GM12878 (cell line): ENCODE results near the gene TMPRSS11D. TPM values are rescaled to one million over a fixed set of nuclear protein-coding genes. Genes with fewer than 3 reads are reported as not detected.

Experiments used
- ATAC-seq: fragments of 200-7000 bp; cut with Tn5 transposase; 3 replicates; pipeline ENCODE4 v1.9.1; 2020; ENCODE audit warnings: mild to moderate bottlenecking, moderate library complexity
- BruUV-seq: library from RNA; stranded (reverse); fragments of 400-500 nt; replicated peaks from 2 replicates; lab custom pipeline; 2021; lab: Mats Ljungman, UMichigan
- CTCF ChIA-PET: fragments of 300-600 bp; sonication (Branson Sonifier 250); formaldehyde crosslinking; extraction: SDS; loops from one replicate; lab custom pipeline; 2021; ENCODE audit warnings: inconsistent platforms; lab: Yijun Ruan, JAX
- POLR2A ChIA-PET: fragments of 350-600 bp; formaldehyde crosslinking; extraction: SDS; loops from one replicate; lab custom pipeline; 2021; ENCODE audit warnings: inconsistent platforms; lab: Charles Lee
- RAD21 ChIA-PET: fragments of 300-600 bp; sonication (Branson Sonifier 250); formaldehyde crosslinking; loops from one replicate; lab custom pipeline; 2023; ENCODE audit warnings: antibody characterized with exemption; ENCODE audit not compliant: unreplicated experiment; lab: Charles Lee
- SMC1A ChIA-PET: fragments of 300-600 bp; sonication (Branson Sonifier 250); formaldehyde crosslinking; loops from one replicate; lab custom pipeline; 2023; ENCODE audit not compliant: unreplicated experiment, uncharacterized antibody; lab: Charles Lee
- DNase-seq: peaks from one replicate; pipeline ENCODE4 v3.0.0-alpha.2; 2011; ENCODE audit warnings: low read depth, low spot score
- FAIRE-seq: peaks from 3 replicates; lab custom pipeline; 2011; peaks lifted over from hg19 to GRCh38; lab: Jason Lieb, UNC
- H2AFZ ChIP-seq: 2 replicates; pipeline ENCODE4 v1.6.0; 2011; ENCODE audit warnings: low read depth, low read length, control low read depth; ENCODE audit not compliant: control insufficient read depth
- H3K27ac ChIP-seq: 2 replicates; pipeline ENCODE4 v1.5.1; 2011; ENCODE audit warnings: control low read depth; ENCODE audit not compliant: control insufficient read depth, insufficient read depth
- H3K27me3 ChIP-seq, 2 experiments: replicated peaks in 1 of 2; 2 replicates each; pipeline versions ENCODE4 v1.6.0 to v1.6.1; 2011; ENCODE audit warnings: low read length in 1 of 2; ENCODE audit not compliant: control insufficient read depth in 2 of 2, insufficient read depth in 2 of 2
- H3K36me3 ChIP-seq, 2 experiments: 2 replicates each; pipeline ENCODE4 v1.5.1; 2011; ENCODE audit warnings: low read length in 1 of 2; ENCODE audit not compliant: control insufficient read depth in 2 of 2, insufficient read depth in 2 of 2
- H3K4me1 ChIP-seq: 2 replicates; pipeline ENCODE4 v1.6.1; 2011; ENCODE audit warnings: mild to moderate bottlenecking, low read length, moderate library complexity, mixed read lengths; ENCODE audit not compliant: control insufficient read depth, insufficient read depth
- H3K4me2 ChIP-seq: 2 replicates; pipeline ENCODE4 v1.6.0; 2011; ENCODE audit warnings: control low read depth; ENCODE audit not compliant: control insufficient read depth, insufficient read depth
- H3K4me3 ChIP-seq: fragments of 200-600 bp; sonication (generic); 2 replicates; pipeline ENCODE4 v1.5.1; 2016
- H3K79me2 ChIP-seq: 2 replicates; pipeline ENCODE4 v1.6.0; 2011; ENCODE audit warnings: low read length; ENCODE audit not compliant: control insufficient read depth, insufficient read depth
- H3K9ac ChIP-seq: 2 replicates; pipeline ENCODE4 v1.8.0; 2011; ENCODE audit warnings: low read length, control low read depth, mixed read lengths; ENCODE audit not compliant: control insufficient read depth, insufficient read depth
- H3K9me3 ChIP-seq: replicated peaks from 3 replicates; pipeline ENCODE4 v1.5.1; 2011; ENCODE audit warnings: mild to moderate bottlenecking, low read length; ENCODE audit not compliant: control insufficient read depth, insufficient read depth
- H4K20me1 ChIP-seq: 2 replicates; pipeline ENCODE4 v1.6.0; 2011; ENCODE audit not compliant: control insufficient read depth, insufficient read depth
- CBX3 ChIP-seq: fragments of 200-600 bp; sonication (generic); IDR thresholded peaks from 2 replicates; pipeline ENCODE4 v1.6.1; 2016; ENCODE audit warnings: low read depth, borderline replicate concordance
- ESRRA ChIP-seq: IDR thresholded peaks from 2 replicates; pipeline ENCODE4 v1.6.1; 2012; ENCODE audit warnings: mild to moderate bottlenecking, low read length, improper control_type of control experiment
- NRF1 ChIP-seq: conservative IDR thresholded peaks from 2 replicates; pipeline ENCODE4 v1.6.1; 2011; ENCODE audit warnings: mild to moderate bottlenecking, low read depth, low read length, improper control_type of control experiment
- PML ChIP-seq: IDR thresholded peaks from 2 replicates; pipeline ENCODE4 v1.6.1; 2012; ENCODE audit warnings: low read length, inconsistent platforms
- RAD21 ChIP-seq: IDR thresholded peaks from 2 replicates; pipeline ENCODE4 v1.6.1; 2011; ENCODE audit warnings: mild to moderate bottlenecking, low read depth, low read length, moderate library complexity; ENCODE audit not compliant: insufficient read depth
- WGBS: methylation state at CpG from one replicate; pipeline ENCODE4 v1.1.6; 2016; ENCODE audit warnings: low lambda C conversion rate; ENCODE audit not compliant: insufficient replicate concordance, insufficient coverage; ENCODE audit errors: missing lambda C conversion rate; 5-methylcytosine and 5-hydroxymethylcytosine counted together
- in situ Hi-C: fragments of 300-500 bp; cut with MboI; formaldehyde crosslinking; loops from 9 replicates; pipeline ENCODE4 v1.14.3; 2018; ENCODE audit warnings: mixed read lengths
- intact Hi-C: fragments of 100-400 bp; cut with micrococcal nuclease; formaldehyde crosslinking; loops from one replicate; pipeline ENCODE4 v1.14.2; 2022; ENCODE audit not compliant: unreplicated experiment
- polyA plus RNA-seq, 11 experiments: library from polyadenylated mRNA; depleted of rRNA in 4 of 11; unstranded in 6 of 11; stranded (reverse) in 5 of 11; fragments of >200 nt; fragmentation: Nextera tagmentation in 4 of 11; fragmentation: Illumina TruSeq in 1 of 11; extraction: Ambion mirVana in 4 of 11; extraction: Trizol in 1 of 11; gene quantifications; 1 replicate in 1 of 11; 2 replicates in 10 of 11; pipeline versions ENCODE4 v1.2.1 to v1.2.3, GENCODE V29; 2011 to 2016; ENCODE audit warnings: inconsistent platforms in 2 of 11, missing spikeins in 2 of 11, low read depth in 1 of 11
- total RNA-seq, 4 experiments: library from RNA; depleted of rRNA in 3 of 4; stranded (reverse); fragments of >200 nt in 3 of 4; fragmentation: Illumina TruSeq in 1 of 4; extraction: Trizol in 1 of 4; gene quantifications; 2 replicates each; pipeline versions ENCODE4 v1.2.1 to v1.2.3, GENCODE V29; 2013 to 2021
- TF ChIP-seq, protein P1 (sequence below): fragments of 450-650 bp; IDR thresholded peaks from 2 replicates; pipeline ENCODE4 v1.6.1; 2014; ENCODE audit warnings: mild to moderate bottlenecking
- TF ChIP-seq, protein P2 (sequence below): fragments of 450-650 bp; IDR thresholded peaks from 2 replicates; pipeline ENCODE4 v1.6.1; 2018; ENCODE audit warnings: borderline replicate concordance, mild to moderate bottlenecking; ENCODE audit not compliant: partially characterized antibody
- TF ChIP-seq, protein P3 (sequence below): IDR thresholded peaks from 2 replicates; pipeline ENCODE4 v1.6.1; 2012; ENCODE audit warnings: mild to moderate bottlenecking, low read depth, low read length

The TMPRSS11D gene
- total and polyA plus RNA-seq, 10 of the 15 experiments (the other 5 are each of a cell fraction or from before 2014, with no cell fraction given): not detected

- ATAC-seq (no peak), DNase-seq (no peak), FAIRE-seq (no peak)
- ChIA-PET SMC1A (no interaction called here), RAD21 (no interaction called here), CTCF (interaction anchor here (0.6 to 1.0 kb wide), 2 partner anchors 32 to 210 kb away, joined by 3 to 4 read pairs; no protein-coding TSS in a partner anchor), POLR2A (no interaction called here)
- Histone ChIP-seq H3K4me3 (no peak overlapping the region), H3K4me2 (no peak overlapping the region), H4K20me1 (no peaks in the 10 kb centered on the region), H3K79me2 (no peaks in the 10 kb centered on the region), H3K9me3 (no peaks in the 10 kb centered on the region), H3K27me3 (no peaks in the 10 kb centered on the region)
- BruUV-seq: no TSS peak
- intact Hi-C loops (no loop called here), in situ Hi-C loops (no loop called here)
- 27% methylated on average over 3 of the region's 3 CpGs for WGBS
- TF ChIP-seq, protein P1, sequence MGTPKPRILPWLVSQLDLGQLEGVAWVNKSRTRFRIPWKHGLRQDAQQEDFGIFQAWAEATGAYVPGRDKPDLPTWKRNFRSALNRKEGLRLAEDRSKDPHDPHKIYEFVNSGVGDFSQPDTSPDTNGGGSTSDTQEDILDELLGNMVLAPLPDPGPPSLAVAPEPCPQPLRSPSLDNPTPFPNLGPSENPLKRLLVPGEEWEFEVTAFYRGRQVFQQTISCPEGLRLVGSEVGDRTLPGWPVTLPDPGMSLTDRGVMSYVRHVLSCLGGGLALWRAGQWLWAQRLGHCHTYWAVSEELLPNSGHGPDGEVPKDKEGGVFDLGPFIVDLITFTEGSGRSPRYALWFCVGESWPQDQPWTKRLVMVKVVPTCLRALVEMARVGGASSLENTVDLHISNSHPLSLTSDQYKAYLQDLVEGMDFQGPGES: no peak
- TF ChIP-seq PML: no peak
- TF ChIP-seq ESRRA: no peak
- TF ChIP-seq, protein P2, sequence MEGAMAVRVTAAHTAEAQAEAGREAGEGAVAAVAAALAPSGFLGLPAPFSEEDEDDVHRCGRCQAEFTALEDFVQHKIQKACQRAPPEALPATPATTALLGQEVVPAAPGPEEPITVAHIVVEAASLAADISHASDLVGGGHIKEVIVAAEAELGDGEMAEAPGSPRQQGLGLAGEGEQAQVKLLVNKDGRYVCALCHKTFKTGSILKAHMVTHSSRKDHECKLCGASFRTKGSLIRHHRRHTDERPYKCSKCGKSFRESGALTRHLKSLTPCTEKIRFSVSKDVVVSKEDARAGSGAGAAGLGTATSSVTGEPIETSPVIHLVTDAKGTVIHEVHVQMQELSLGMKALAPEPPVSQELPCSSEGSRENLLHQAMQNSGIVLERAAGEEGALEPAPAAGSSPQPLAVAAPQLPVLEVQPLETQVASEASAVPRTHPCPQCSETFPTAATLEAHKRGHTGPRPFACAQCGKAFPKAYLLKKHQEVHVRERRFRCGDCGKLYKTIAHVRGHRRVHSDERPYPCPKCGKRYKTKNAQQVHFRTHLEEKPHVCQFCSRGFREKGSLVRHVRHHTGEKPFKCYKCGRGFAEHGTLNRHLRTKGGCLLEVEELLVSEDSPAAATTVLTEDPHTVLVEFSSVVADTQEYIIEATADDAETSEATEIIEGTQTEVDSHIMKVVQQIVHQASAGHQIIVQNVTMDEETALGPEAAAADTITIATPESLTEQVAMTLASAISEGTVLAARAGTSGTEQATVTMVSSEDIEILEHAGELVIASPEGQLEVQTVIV: no peak
- TF ChIP-seq CBX3: no peak
- TF ChIP-seq RAD21: no peak
- TF ChIP-seq, protein P3, sequence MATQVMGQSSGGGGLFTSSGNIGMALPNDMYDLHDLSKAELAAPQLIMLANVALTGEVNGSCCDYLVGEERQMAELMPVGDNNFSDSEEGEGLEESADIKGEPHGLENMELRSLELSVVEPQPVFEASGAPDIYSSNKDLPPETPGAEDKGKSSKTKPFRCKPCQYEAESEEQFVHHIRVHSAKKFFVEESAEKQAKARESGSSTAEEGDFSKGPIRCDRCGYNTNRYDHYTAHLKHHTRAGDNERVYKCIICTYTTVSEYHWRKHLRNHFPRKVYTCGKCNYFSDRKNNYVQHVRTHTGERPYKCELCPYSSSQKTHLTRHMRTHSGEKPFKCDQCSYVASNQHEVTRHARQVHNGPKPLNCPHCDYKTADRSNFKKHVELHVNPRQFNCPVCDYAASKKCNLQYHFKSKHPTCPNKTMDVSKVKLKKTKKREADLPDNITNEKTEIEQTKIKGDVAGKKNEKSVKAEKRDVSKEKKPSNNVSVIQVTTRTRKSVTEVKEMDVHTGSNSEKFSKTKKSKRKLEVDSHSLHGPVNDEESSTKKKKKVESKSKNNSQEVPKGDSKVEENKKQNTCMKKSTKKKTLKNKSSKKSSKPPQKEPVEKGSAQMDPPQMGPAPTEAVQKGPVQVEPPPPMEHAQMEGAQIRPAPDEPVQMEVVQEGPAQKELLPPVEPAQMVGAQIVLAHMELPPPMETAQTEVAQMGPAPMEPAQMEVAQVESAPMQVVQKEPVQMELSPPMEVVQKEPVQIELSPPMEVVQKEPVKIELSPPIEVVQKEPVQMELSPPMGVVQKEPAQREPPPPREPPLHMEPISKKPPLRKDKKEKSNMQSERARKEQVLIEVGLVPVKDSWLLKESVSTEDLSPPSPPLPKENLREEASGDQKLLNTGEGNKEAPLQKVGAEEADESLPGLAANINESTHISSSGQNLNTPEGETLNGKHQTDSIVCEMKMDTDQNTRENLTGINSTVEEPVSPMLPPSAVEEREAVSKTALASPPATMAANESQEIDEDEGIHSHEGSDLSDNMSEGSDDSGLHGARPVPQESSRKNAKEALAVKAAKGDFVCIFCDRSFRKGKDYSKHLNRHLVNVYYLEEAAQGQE: no peak
- no peak for TF ChIP-seq NRF1
- TF ChIP-seq, all 136 proteins: peak for 0
- H3K27ac ChIP-seq: no peak overlapping the region
- H3K4me1 ChIP-seq: no peaks in the 10 kb centered on the region
- H2AFZ ChIP-seq: no peak overlapping the region
- no peak overlapping the region for H3K9ac ChIP-seq
- no peaks in the 10 kb centered on the region for H3K36me3 ChIP-seq
These were observed 4.3 kb downstream of the TMPRSS11D start for GRCh38 chr4:67879486-67879885.
